ENCODE data around the gene IL1RL2. TPM values are rescaled to one million over a fixed set of nuclear protein-coding genes. Genes with fewer than 3 reads are reported as not detected.

IL1RL2 gene
- total and polyA plus RNA-seq, 2 of the 8 experiments (the other 6 are each of a cell fraction or from before 2014, with no cell fraction given): not detected

DNA sequence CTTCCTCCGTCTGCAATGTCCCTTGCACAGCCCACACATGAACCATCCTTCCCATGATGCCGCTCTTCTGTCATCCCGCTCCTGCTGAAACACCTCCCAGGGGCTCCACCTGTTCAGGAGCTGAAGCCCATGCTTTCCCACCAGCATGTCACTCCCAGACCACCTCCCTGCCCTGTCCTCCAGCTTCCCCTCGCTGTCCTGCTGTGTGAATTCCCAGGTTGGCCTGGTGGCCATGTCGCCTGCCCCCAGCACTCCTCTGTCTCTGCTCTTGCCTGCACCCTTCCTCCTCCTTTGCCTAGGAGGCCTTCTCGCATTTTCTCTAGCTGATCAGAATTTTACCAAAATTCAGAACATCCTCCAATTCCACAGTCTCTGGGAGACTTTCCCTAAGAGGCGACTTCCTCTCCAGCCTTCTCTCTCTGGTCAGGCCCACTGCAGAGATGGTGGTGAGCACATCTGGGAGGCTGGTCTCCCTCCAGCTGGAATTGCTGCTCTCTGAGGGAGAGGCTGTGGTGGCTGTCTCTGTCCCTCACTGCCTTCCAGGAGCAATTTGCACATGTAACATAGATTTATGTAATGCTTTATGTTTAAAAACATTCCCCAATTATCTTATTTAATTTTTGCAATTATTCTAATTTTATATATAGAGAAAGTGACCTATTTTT, 8.9 kb upstream of the IL1RL2 start:
- no peak overlapping the region for H2BK5ac ChIP-seq (ENCODE audit: low read depth, low read length)
- H4K20me1 ChIP-seq (replicated peaks in 1 of 2; ENCODE audit: control insufficient read depth in 1 of 2, insufficient read depth in 2 of 2, low read length in 2 of 2): no peaks in the 10 kb centered on the region
- no peak overlapping the region for H3K14ac ChIP-seq (ENCODE audit: insufficient read length)
- H2AK5ac ChIP-seq (ENCODE audit: low read depth, low read length): no peak overlapping the region
- H3K18ac ChIP-seq (ENCODE audit: extremely low read depth, low read length): no peak overlapping the region
- no peak overlapping the region for H3K27ac ChIP-seq (ENCODE audit: low read depth, low read length)
- H2BK120ac ChIP-seq (replicated peaks; ENCODE audit: low read depth, low read length): no peak overlapping the region
- no peaks in the 10 kb centered on the region for H3K79me1 ChIP-seq (ENCODE audit: low read depth, low read length)
- H3K79me2 ChIP-seq (ENCODE audit: control insufficient read depth in 1 of 2, insufficient read depth in 2 of 2, low read length in 2 of 2): no peaks in the 10 kb centered on the region
- no peak overlapping the region for H2AFZ ChIP-seq (ENCODE audit: low read length)
- H3K27me3 ChIP-seq (replicated peaks in 1 of 4; ENCODE audit: control insufficient read depth in 3 of 4, extremely low read depth in 1 of 4, insufficient read depth in 3 of 4, low read length in 3 of 4): no peaks in the 10 kb centered on the region
- H3K4me3 ChIP-seq (ENCODE audit: extremely low read depth in 1 of 4, insufficient read depth in 2 of 4, low read depth in 3 of 4, low read length in 4 of 4): no peak overlapping the region
- 91% methylated on average over 7 of the region's 7 CpGs; no CpG with 5 or more reads in 1 of the 2 experiments for WGBS, 2 experiments (ENCODE audit: extremely low coverage in 1 of 2, insufficient coverage in 1 of 2, insufficient read length in 1 of 2, insufficient replicate concordance in 2 of 2, low coverage in 1 of 2, low lambda C conversion rate in 2 of 2, missing lambda C conversion rate in 1 of 2)
- no peak overlapping the region for H3K23ac ChIP-seq (ENCODE audit: insufficient read length)
- no peak overlapping the region for H4K8ac ChIP-seq (ENCODE audit: extremely low read depth, insufficient read depth, low read length)
- H3K4me2 ChIP-seq (ENCODE audit: insufficient read depth in 1 of 2, low read depth in 2 of 2, low read length in 2 of 2): no peak overlapping the region
- no peaks in the 10 kb centered on the region for H3K9me3 ChIP-seq (ENCODE audit: insufficient read depth in 2 of 2, low read depth in 1 of 2, low read length in 1 of 2)
- no peak overlapping the region for H2BK15ac ChIP-seq (ENCODE audit: low read length)
- H2BK12ac ChIP-seq (ENCODE audit: low read depth, low read length): no peak overlapping the region
- CTCF ChIA-PET (ENCODE audit: partially characterized antibody): interaction anchor here (0.5 to 1.3 kb wide), 5 partner anchors 12 to 138 kb away, joined by 3 to 8 read pairs (median 3); no protein-coding TSS in a partner anchor
- no peak overlapping the region for H3K56ac ChIP-seq (replicated peaks; ENCODE audit: insufficient read length, low read depth, low read length)
- H3K23me2 ChIP-seq (ENCODE audit: low read depth, low read length): no peaks in the 10 kb centered on the region
- DNase-seq (ENCODE audit: low read depth in 1 of 2, low spot score in 2 of 2) (no peak), FAIRE-seq (no peak)
- H3K4ac ChIP-seq (replicated peaks; ENCODE audit: insufficient read length, low read depth, low read length): no peak overlapping the region
- POLR2A ChIA-PET (ENCODE audit: partially characterized antibody): interaction anchor here (0.6 kb wide), 1 partner anchor 21 kb away, joined by 3 read pairs; no protein-coding TSS in a partner anchor
- H2BK20ac ChIP-seq (ENCODE audit: low read length): no peak overlapping the region
- H4K91ac ChIP-seq (replicated peaks; ENCODE audit: insufficient read length, low read length): no peak overlapping the region
- no peak overlapping the region for H3K9ac ChIP-seq (replicated peaks in 1 of 4; ENCODE audit: extremely low read depth in 1 of 4, low read depth in 3 of 4, low read length in 3 of 4)
- no peaks in the 10 kb centered on the region for H3K36me3 ChIP-seq (ENCODE audit: control insufficient read depth in 2 of 4, insufficient read depth in 4 of 4, low read length in 3 of 4)
- no peak overlapping the region for H4K5ac ChIP-seq (ENCODE audit: insufficient read length, low read depth, low read length)
- H3K4me1 ChIP-seq (replicated peaks in 1 of 4; ENCODE audit: control insufficient read depth in 3 of 4, insufficient read depth in 4 of 4, low read length in 3 of 4): no peaks in the 10 kb centered on the region
- TF ChIP-seq HDAC6 (IDR thresholded peaks at IDR 0.05; ENCODE audit: low read depth, low read length) (no peak), KDM5A (IDR thresholded peaks at IDR 0.05; ENCODE audit: low read length) (no peak), E2F6 (IDR thresholded peaks at IDR 0.05) (no peak), CTBP2 (IDR thresholded peaks at IDR 0.05; ENCODE audit: borderline replicate concordance, insufficient read depth, insufficient read length, low read length) (no peak), CREB1 (IDR thresholded peaks at IDR 0.05) (no peak), CTCF (IDR thresholded peaks at IDR 0.05; ENCODE audit: control extremely low read depth in 1 of 3, insufficient read depth in 1 of 3, low read depth in 1 of 3, low read length in 3 of 3) (no peak), BRCA1 (IDR thresholded peaks at IDR 0.05; ENCODE audit: low read depth, low read length) (no peak), SP4 (IDR thresholded peaks at IDR 0.05; ENCODE audit: low read length) (no peak)
- TF ChIP-seq, protein P1, sequence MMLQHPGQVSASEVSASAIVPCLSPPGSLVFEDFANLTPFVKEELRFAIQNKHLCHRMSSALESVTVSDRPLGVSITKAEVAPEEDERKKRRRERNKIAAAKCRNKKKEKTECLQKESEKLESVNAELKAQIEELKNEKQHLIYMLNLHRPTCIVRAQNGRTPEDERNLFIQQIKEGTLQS (IDR thresholded peaks at IDR 0.05; ENCODE audit: insufficient read depth, low read depth, low read length): no peak
